Astrocyte (in vitro differentiated cells and primary cell): Measurements from ENCODE around the gene MTF1.

Source experiments
- CTCF ChIP-seq: IDR thresholded peaks from 2 replicates; pipeline ENCODE4 v1.5.1; 2011; ENCODE audit warnings: low read depth, mild to moderate bottlenecking, inconsistent platforms, low read length, moderate library complexity; ENCODE audit not compliant: insufficient read depth
- EZH2 ChIP-seq: IDR thresholded peaks from 2 replicates; pipeline ENCODE4 v1.6.1; 2012; ENCODE audit warnings: mild to moderate bottlenecking, low read length, inconsistent platforms; ENCODE audit not compliant: insufficient read depth

GRCh38 chr1:37851262-37851661 lies 8.1 kb downstream of the MTF1 start:
- TF ChIP-seq CTCF = no peak
- TF ChIP-seq EZH2 = no peak
